CD4-positive, alpha-beta T cell treated with Interferon gamma for 1 hour (primary cell): Measurements from ENCODE around the gene BTLA.
"Not testable (repeated sequence)": the region's sequence is repeated elsewhere in the genome, so short reads cannot be mapped to it uniquely, and the experiment has no call there.

Experiments used
- DNase-seq: peaks from one replicate; pipeline ENCODE4 v3.0.0-alpha.2; 2020

The BTLA gene

GRCh38 chr3:112498914-112499711 is at the start of gene BTLA:
Gene BTLA, minus strand, starts transcription at chr3:112499472. Its CDS starts 114 bp downstream, at chr3:112499358.
- DNase-seq: peak; percentile 4

GRCh38 chr3:112546216-112546759 is 47.0 kb upstream of the BTLA start:
- DNase-seq: no peak

DNA sequence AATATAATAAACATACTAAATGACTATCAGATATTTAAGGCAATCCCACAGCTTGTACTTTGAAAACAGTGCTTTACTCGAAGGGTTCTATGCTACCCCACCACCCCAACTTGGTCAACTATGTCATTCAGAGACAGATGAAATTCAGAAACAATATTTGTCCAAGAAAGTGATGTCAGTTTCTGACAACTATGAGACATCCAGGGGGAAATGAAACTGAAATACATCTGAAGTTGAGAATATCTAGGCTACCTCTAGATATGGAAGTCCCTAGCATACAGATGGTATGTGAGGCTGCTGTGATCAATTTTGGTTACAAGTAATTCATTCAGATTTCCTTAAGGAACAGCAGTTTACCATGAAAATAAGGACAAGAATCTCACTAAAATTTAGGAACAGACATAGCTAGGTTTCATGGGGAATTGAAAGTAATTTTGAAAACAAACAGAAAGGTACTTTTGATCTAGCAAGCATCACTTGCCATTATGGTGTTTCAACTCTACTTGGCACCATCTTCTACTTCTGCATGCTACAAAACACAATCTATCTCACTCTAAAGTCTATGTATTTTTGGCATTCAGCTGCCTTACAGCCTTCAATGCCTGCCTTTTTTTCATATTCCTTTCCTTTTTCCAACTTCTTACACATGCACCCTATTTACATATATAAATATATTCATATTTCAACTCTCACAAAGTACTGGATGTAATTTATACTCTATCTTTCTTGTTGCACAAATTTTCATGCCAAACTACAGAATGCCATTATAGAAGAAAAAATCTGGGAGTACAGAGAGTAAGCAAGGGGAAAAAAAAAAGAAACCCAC is 40.8 kb upstream of the BTLA start:
- DNase-seq: no peak

DNA sequence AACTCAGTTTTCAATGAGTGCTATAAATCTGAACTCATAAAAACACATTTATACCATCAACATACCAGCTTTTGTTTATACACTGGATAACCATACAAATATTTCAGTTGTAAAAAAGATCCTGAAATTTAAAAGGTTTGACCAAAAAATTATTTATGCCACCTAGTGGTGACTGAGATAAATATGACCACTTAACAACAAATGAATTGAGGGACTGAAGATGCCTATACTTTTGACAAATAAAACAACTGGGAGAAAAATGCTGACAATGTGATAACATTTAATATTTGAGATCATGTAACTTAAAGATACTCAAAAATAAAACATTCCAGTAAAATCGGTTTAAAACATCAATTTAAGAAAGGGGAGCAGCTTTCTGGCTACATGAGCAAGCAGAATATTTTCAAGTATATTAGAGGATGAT is 32.1 kb upstream of the BTLA start:
- DNase-seq: no peak

DNA sequence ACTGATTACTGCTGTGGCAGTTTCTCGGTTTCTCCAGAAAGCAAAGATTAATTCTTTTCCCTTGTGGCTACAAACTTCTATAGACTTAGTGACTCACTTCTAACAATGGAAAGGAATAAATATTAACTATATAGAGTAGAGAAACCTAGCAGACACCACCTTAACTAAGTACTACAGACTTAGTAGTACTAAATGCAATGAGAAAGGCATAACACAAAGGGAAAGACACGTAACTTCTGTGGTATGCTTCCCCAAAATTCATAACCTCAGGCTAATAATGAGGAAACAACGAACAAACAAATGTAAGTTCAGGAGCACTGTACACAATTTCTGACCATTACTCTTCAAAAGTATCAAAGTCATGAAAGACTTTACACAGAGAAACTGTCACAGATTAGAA is 31.3 kb upstream of the BTLA start:
- DNase-seq: no peak

- not testable (repeated sequence) for DNase-seq
Observed at GRCh38 chr3:112524127-112524526, 24.9 kb upstream of the BTLA start.

- peak; percentile 11 for DNase-seq
Observed at GRCh38 chr3:112519424-112520001, 20.2 kb upstream of the BTLA start.

DNA sequence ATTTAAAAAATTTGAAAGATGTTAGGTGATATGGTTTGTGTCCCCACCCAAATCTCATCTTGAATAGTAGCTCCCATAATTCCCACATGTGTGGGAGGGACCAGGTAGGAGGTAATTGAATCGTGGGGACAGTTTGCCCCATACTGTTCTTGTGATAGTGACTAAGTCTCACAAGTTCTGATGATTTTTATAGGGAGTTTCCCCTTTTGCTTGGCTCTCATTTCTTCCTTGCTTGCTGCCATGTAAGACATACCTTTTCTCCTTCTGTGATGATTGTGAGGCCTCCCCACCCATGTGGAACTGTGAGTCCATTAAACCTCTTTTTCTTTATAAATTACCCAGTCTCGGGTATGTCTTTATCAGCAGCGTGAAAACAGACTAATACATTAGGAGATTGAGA is 19.7 kb upstream of the BTLA start:
- DNase-seq: not testable (repeated sequence)

DNA sequence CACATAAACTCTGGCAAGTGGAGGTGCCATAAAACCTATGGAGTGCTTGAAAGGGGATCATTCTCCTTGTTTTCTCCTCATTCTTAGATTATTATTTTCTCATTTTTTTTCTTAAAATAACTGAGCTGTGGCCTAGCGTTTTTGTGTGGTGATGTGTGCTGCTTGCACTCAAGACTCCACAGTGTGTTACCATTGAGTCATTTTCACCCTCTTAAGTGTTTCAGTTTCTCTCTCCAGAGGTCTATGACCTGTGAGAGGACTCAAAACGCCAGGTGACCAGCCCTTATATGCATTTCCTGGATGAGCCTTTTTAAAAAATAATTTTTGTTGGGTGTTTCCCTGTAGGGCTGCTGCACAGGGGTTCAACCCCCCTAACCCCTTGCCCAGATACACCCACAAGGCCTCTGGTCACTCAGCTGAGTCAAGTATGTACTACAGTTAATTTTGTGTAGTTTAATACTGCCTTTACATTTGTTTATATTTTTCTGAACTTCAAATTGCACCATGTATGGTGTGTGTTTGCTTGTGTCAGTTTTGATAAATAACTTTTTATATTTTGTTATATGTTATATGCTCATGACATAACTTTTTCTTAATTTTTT is 15.4 kb upstream of the BTLA start:
- no peak for DNase-seq

DNA sequence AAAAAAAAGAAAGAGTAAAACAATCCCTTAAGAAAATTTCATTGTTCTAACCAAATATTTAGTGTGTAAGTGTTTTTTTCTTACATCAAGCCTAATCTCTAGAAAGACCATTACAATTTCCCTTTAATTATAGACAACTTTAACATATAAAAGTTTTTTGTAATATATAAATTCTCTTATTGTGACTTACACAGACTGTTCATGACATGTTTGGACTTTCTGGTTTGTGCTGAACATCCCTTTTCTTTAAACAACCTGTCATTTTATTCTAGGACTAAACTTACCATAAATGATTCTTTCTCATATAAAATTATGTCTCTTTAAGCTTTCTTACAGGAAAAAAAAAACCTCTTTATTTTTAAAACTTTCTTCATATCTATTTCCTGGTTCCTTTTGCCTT is 13.0 kb upstream of the BTLA start:
- no peak for DNase-seq

DNA sequence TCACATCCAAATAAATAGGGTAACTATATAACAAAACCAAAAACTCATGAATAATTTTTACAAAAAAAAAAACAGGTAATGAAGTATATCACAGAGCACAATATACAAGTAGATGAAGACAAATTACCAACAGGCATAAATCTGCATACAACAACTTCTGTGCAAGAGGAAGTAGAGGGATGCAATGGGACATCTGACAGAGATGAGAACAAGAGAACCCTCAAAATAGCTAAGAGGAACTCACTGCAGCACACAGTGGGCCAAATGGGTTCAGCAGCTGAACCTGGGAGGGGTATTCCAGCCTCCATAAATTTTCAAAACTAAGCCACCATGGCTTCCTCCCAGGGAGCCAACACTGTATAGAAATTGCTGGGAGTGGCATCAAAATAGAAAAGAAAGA is 9.6 kb upstream of the BTLA start:
- no peak for DNase-seq

DNA sequence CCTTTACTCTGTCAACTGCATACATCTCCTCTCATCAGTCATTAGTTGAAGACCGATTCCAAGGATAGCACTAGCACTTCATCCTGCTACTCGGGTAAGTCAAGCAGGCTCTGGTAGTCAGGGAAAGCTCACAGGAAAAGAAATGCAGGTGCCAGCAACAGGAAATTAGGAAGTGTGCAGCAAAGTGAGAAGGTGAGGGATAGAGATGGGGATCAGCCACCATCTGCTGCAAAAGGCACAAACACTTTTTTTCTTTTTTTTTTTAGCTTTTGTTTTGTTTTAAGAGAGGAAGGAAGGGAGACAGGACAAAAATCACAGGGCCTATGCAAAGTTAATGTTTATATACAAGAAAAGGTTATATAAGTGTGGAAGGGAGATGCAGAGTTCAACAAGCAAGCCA is 9.0 kb upstream of the BTLA start:
- DNase-seq: no peak

- no peak for DNase-seq
Observed at GRCh38 chr3:112505907-112506306, 6.6 kb upstream of the BTLA start.

DNA sequence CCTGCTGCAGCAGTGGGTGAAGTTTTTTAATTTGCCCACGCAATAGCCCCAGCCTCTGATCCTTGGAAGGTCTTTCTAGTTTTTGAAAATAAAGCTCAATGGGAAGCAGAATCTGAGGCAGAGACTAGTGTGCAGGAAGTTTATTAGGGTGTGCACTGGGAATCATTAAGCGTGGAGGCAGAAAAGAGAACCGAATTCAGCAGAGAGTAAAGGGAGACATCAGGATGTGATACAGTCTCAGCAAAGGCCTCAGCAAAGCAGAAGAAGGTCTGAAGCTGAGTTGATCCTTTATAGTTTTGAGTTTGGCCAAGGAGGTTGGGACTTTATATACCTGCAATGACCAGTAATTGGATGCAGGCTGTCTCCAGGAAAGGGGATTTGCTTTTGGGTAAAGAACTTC is 4.9 kb upstream of the BTLA start:
- DNase-seq: no peak

DNA sequence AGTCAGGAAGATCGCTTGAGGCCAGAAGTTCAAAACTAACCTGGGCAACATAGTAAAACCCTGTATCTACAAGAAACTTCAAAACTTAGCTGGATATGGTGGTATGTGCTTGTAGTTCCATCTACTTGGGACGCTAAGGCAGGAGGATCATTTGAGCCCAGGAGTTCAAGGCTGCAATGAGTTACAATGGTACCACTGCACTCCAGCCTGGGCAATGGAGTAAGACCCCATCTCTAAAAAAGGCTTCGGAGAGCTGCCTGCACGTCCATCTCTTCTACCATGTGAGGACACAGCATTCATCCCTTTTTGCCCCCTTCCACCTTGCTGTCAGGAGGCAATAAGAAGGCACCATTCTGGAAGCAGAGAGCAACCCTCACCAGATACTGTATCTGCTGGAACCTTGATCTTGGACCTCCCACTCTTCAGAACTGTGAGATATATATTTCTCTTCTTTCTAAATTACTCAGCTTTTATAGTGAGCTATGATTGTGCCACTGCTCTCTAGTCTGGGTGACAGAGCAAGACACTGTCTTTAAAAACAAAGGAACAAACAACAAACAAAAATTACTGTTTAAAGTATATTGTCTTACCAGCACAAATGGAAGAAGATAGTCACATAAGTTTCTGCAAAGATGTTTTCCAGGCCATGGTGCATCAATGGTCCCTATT is 4.2 kb upstream of the BTLA start:
- no peak for DNase-seq

GRCh38 chr3:112500621-112501020 is 1.3 kb upstream of the BTLA start:
- DNase-seq: no peak

GRCh38 chr3:112497897-112498548 is 1.2 kb downstream of the BTLA start:
- DNase-seq: no peak

- no peak for DNase-seq
Observed at GRCh38 chr3:112496366-112497067, 2.8 kb downstream of the BTLA start.

DNA sequence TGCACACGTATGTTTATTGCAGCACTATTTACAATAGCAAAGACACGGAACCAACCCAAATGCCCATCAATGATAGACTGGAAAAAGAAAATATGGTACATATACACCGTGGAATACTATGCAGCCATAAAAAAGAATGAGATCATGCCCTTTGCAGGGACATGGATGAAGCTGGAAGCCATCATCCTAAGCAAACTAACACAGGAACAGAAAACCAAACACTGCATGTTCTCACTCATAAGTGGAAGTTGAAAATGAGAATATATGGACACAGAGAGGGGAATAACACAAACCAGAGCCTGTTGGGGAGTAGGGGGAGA is 4.9 kb downstream of the BTLA start:
- not testable (repeated sequence) for DNase-seq

- DNase-seq: no peak
Observed at GRCh38 chr3:112492124-112492523, 7.1 kb downstream of the BTLA start.

GRCh38 chr3:112491373-112491772 is 7.9 kb downstream of the BTLA start:
- DNase-seq: no peak
